HG03025 (cell line): ENCODE data around the gene GOLGA7B.

ENCODE experiments used
- ATAC-seq: cut with Tn5 transposase; IDR thresholded peaks from one replicate; pipeline ENCODE4 v1.9.1; 2021; ENCODE audit warnings: mild to moderate bottlenecking, moderate library complexity; ENCODE audit not compliant: unreplicated experiment, low FRiP score

The GOLGA7B gene

DNA sequence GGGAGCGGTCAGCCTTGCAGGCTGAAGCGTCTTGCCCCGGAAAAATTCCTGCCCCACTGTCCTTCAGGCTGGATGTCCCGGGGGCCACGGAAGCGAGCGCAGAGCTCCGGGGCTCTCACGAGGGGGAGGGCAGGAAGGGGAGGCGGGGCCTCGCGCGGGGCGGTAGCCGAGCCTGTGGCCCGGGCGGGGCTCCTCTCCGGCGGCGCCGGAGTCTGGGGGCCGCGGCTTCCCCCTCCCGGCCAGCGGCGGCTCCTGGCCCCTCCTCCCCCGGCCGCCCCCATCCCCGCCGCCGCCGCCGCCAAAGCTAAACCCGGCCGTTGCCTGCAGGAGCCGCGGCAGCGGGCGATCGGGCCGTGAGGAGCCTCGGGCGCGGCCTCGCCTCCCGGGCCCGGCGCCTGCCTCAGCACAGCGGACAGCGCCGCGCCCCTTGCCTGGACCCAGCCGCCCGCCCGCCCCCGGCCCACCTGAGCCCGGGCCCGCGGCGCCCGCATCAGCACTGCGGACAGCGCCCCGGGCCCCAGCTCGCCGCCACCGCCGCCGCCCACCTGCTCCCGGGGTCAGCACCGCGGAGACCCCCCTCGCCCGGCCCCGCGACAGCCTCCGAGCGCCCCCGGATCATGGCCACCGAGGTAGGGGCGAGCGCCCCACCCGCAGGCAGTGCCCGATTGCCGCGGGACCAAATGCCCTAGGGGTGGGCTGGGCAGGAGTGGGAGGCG, at the start of gene GOLGA7B:
TSS of gene GOLGA7B (plus strand) at position 157 of the 716 bp plus-strand sequence. CDS start at position 618, 461 bp downstream.
- no peak for ATAC-seq

DNA sequence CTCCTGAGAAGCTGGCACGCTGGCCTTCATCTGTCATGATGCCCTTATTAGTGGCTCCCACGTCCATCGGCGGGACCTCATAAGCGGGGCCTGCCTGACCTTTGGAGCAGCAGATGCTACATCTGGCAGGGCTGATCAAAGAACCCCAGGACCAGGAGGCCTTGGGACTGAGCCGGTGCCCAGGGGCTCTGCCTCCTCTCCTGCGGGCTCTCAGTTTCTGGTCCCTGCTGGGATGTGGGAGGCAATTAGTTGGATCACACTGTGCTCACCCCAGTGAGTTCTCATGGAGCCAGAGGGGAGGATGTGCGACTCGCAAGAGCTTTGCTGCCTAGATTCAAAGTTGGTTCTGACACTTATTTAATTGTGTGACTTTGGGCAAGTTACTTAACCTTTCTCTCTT, 49.2 kb upstream of the GOLGA7B start:
- ATAC-seq: no peak

DNA sequence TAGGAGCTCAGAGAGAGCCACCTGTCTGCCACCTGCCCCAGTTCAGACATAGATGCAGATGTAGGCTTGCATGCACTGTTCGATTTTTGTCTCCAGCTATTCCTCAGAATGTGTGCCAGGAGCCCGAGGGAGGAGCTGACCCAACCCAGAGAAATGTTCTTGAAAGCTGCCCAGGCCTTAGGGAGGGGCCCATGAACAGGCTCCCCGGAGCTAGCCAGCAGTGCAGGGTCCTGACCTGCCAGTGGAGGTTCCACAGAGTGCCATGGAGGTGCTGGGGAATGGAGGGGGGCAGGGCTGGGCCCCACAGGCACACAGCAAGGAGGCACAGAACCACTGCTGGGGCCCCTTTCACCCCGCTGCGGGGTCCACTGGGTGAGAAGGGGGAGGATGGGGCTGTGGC, 48.2 kb upstream of the GOLGA7B start:
- no peak for ATAC-seq

DNA sequence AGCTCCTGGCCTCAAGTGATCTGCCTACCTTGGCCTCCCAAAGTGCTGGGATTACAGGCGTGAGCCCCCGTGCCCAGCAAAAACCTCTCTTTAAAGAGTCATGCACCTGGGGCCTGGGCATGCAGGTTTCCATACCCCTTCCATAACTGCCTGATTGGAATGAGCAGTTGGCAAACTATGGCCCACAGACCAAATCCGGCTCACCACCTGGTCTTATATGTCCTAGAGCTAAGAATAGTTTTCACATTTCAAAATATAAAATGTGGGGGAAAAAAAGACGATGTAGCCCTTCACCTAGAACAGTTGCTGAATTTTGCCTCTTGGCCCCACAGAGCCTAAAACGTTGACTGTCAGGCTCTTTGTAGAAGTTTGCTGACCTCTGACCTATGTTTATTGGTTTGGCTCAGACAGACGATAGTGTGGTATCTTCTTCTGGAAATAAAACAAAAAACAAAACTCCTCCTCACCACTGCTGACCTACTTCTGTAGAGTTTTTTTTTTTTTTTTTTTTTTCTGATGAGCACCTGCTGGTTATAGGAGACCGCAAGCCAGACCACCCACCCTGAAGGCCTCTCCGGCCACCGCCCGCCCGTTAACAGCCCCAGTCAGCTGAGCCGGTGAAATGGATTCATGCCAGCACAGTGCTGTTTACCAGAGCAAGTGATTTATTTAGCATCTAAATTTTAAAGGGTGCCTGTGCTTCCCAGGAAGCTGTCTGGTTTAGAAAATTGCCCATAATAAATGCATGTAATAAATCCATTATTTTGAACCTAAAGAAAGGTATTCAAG, 44.4 kb upstream of the GOLGA7B start:
- ATAC-seq: no peak

DNA sequence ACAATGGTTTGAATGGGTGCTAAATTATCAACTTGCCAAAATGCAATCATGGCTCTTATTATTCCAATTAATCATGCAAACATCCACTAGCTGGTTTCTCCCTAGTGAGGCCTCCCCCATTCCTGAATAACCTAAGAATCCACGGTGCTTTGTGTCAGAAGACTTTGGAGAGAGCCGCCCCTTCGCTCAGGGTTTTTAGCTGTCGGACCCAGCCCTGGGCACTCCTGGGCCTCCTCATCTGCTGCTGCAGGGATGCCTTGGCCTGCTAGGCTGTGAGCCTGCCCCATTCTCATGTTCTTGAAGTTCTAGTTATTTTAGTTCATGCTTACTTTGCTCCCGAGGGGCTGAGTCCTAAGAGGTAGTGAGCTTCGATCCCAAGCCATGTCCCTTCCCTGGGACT, 43.7 kb upstream of the GOLGA7B start:
- no peak for ATAC-seq

DNA sequence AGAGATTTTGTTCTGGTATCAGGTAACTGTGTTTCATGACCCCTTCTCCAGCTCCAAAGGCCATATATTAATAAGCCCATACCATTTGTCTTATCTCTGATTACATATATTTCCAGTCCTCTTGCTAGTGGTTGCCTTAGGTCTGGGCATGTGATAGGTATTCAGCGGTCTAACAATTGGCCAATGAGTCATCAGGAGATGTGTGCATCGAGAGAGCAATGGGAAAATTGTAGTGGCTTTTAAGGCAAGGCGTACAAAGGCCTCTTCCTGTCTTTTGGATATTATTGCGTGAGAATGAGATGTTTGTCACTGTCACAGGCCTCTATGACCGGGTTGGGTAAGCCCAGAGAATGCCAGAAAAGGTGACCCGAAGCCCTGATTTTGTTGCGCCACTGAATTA, 39.2 kb upstream of the GOLGA7B start:
- no peak for ATAC-seq

DNA sequence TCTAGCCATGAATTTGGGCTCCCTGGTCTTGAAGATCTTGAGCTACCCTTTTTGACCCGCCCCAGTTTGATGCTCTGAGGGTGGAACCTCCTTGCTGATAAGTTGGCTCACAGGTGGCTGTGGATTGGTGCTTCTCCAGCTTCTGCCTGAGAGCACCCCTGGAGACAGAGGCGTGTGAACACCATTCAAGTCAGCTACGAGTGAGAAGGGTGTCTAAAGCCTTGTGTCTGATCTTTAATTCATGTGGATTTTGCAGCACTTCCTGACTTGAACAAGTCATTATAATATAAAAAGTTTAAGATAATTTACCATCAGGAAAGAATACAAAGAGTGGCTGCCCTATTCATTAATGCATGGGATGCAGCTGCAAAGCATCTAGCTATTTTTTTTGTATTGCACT, 37.7 kb upstream of the GOLGA7B start:
- ATAC-seq: no peak

DNA sequence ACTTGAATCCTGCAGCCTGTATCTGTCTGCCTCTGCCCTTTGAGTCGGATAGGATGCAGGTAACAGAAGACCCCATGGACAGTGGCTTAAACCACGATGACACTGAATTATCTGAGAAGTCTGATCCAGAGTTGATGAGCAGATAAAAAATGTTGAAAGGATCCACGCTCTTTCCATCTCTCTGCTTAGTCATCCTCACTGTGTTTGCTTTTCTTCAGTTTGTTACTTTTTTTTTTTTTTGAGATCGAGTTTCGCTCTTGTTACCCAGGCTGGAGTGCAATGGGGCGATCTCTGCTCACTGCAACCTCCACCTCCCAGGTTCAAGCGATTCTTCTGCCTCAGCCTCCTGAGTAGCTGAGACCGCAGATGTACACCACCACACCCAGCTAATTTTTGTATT, 36.9 kb upstream of the GOLGA7B start:
- no peak for ATAC-seq

DNA sequence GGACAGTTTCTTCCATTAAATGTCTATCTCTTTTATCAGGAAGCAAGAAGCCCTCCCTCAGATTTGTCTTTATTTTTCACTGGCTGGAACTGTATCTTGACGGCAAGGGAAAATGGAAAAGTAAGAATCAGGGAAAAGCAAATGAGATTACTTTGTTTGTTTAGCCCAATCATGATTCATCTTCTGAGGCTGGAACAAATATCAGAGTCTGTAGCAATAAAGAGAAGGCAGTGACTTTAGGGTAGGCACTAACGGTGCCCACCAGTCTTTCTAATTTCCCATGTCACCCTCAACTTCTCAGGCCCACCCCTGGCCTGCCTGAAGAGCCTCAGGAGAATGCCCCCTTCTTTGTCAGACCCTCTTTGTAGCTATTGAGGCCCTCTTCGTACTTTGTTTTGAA, 36.3 kb upstream of the GOLGA7B start:
- no peak for ATAC-seq

DNA sequence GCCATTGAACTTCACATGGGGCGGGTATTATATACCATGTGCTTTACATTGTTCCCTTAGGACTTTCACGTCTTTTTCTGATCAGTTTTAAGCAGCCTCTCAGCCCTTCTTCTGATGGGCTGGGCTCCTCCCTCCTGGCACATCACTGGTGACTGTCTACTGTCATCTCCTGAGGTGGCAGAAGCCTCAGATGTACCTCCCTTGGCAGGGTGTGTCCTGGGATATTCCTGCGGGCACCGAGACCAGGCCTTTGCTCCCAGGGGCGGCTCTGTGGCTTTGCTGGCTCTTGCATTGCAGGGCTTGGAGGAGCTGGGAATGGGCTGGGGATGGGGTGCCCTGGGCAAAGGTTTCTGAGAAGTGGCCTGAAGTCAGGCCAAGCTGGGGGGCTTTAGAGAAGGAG, 34.6 kb upstream of the GOLGA7B start:
- ATAC-seq: no peak

DNA sequence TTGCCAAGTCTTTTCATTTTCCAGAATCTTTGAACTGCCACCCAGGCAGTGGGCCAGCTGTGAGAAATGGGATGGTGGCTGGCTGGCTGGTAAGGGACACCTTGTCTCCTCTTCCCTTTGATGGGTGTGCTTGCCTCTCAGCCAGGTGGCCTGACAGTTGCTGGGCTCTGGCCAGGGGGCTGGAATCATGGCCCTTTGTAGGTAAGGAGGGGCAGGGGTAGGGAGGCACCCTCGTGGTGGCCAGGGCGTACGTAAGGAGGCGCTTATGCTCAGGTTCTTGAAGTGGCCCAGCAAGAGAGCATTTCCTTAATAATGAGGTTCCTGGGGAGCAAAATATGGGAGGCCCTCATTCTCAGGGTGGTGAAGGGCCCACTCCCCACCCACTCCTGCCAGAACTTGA, 33.0 kb upstream of the GOLGA7B start:
- ATAC-seq: no peak

DNA sequence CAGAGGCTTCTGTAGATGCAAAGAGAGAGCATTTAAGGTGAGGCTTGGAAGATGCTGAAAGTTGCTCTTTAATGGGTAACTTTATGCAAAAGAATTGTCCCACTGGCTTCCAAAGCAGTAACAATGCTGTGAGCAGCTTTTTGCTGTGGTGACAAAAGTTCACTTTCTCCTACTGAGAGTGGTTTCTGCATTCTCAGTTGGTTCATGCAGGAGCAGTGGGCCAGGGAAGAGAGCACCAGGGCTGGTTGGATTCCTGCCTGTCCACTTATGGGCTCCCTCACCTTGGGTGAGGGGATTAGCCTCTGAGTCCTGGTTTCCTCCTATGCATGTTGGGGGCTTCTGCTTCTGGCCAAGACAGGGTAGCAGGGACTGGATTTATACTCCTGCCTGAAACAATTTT, 31.1 kb upstream of the GOLGA7B start:
- no peak for ATAC-seq

DNA sequence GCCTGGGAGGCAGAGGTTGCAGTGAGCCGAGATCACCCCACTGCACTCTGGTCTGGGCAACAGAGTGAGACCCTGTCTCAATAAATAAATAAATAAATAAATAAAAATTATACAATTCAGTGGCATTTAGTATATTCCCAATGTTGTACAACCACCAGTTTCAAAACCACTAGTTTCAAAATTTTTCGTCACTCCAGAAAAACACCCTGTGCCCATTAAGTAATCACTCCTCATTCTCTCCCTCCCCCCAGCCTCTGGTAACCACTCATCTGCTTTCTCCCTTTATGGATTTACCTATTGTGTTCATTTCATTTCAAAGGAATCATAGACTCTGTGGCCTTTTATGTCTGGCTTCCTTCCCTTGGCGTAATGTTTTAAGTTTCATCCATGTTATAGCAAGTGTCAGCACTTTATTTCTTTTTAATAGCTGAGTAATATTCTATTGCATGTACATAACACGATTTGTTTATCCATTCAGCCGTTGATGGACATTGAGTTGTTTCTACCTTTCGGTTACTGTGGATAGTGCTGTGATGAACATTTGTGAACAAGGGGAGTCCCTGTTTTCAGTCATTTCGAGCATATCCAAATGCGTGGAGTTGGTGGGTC, 29.4 kb upstream of the GOLGA7B start:
- no peak for ATAC-seq

DNA sequence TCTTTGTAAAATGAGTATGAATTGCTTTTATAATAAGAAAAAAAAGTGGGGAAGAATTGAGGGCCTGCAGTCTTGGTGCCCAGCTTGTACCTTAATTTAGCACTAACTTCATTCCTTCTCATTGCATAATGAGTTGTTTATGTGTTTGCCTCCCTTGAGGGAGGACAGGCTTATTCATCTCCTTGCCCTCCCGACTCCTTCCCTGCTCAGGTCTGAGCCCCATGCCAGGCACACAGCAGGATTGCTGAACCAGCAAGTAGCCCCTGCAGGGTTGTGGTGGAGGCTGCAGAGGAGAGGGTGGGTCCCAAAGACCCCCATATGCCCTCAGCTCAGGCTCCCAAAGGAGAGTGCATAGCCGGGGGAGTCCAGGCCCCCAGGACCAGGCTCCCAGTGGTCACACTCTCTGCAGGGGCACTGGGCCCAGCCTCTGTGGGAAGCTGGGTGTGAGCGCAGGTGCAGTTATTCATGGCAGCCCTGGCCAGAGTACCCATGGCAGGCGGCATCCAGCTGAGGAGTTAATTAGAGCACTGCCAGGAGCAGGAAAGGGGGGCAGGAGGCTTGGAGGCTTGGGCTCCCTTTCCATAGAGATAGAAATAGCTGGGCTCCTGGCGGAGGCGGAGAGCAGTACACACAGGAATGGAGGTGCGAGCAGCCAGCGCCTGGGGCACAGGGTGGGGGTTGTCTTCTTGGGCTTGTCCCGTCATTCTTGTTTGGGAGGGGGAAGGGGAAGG, 28.2 kb upstream of the GOLGA7B start:
- ATAC-seq: no peak

DNA sequence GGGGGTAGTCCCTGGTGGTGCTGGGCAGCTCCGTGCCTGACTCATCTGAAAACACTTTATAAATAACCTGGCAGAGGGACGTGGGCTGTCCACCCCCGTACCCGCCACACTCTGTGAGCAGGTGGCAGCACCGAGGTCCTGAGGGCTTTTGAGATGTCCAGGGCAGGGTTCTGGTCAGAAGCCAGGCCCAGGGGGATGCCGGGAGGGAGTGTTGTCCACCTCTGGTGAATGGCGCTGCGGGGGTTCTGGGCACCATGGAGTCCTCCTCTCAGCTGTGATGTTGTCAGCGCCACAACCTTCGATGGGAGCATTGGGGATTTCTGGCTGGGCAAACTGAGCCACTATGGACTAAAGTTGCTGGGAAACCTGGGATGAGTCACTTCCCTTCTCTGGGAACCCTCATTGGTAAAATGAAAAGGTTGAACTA, 27.4 kb upstream of the GOLGA7B start:
- ATAC-seq: no peak

DNA sequence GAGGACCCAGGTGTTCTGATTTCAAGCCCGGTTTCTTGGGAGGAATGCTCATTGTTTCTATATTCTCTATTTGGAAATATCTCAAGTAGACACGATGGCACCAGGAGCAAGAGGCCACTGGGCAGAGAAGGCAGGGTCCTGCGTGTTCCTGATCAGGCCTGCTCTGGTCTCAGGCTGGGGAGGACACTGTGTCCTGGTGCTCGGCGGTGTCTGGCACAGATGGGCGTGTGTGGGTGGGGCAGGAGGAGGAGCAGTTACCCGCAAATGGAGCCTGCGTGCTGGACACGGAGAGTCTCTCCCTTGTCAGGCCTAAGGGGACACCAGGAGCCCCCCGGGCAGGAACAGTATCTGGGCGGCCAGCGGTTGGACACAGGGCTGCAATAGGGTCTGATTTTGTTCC, 25.9 kb upstream of the GOLGA7B start:
- no peak for ATAC-seq

DNA sequence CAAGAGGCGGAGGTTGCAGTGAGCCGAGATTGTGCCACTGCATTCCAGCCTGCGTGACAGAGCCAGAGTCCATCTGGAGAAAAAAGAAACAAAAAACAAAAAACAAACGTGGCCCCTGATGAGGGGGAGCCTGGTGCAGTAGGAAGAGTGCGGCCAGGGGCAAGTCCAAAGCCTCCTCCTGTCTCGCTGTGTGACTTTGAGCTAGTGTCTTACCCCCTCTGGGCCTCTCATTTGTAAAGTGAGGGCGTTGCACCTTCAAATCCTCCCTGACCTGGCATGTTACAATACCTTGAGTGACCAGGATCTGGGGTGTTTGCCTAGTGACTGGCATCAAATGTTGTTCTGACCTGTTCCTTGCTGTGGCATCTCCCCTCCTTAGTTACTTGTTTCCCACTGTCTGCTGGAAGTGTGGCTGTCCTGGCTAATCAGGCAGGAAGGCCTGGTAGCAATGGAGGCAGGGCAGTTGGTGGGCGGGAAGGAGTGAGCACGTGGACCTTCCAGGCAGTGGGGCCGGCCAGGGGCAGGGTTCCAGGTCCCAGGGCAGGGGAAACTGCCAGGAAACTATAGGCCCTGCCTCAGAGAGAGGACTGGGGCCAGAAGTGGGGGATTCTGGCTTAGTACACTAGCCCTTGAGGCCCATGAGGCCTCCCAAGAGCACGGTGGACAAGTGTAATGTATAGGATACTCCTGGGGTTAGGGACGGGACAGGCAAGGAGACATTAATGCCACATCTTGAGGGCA, 24.5 kb upstream of the GOLGA7B start:
- no peak for ATAC-seq

DNA sequence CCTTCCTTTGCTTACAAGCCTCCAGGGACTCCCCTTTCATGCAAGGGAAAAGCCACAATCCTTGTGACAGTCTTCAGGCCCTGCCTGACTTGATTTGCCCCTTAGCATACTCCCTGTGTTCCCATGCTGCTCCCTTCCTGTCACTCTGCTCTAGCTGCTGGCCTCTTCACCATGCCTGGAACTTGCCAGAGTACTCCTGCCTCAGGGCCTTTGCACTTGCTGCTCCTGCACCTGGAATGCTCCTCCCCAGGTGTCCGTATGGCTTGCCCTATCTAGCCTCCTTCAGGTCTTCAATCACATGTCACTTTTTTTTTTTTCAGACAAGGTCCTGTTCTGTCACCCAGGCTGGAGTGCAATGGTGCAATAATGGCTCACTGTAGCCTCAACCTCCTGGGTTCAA, 22.8 kb upstream of the GOLGA7B start:
- no peak for ATAC-seq

DNA sequence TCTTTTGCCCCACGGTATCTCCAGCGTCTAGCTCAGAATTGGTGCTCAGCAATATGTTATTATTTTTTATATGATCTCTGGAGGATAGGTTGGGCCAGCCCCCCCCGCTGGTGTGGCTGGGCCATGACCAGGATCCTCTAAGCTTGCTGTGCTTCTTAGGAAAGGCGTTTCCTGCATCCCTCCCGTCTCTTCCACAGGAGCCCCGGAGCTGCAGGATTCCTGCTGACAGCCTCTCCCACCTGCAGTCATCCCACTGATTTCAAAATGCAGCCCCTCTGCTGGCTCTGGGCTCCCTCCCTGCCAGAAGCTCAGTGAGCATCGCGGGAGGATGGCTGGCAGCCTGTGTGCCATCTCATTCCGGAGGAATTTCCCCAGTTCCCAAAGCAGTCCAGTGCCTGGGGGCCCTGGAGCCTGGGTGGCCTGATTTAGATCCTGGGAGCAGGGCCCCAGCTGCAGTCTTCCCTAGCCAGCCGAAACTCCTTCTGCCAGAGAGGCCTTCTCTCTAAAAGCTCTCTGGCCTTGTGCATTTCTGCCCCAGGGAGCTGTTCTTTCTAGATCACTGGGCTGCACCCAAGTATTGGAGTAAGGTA, 21.8 kb upstream of the GOLGA7B start:
- ATAC-seq: no peak

DNA sequence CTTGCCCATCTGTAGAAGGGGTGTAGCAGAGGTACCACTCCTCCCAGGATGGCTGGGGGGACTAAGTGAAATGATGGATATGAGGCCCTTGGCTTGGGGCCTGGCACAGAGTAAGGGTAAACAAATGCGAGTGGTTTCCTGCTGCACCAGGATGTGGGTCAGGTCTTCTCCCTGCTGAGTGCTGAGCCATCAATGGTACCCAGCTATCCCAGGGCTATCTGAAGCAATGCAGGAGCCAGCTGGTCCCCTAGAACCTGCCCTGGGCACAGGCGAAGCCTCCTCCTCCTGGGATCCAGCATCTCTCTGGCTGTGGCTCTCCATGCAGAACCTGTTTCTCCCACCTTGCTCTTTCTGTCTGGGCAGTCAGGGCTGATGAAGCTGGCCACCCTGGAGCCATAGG, 20.9 kb upstream of the GOLGA7B start:
- no peak for ATAC-seq
